Vagina (tissue), 2 donors: Measurements from ENCODE around the gene MAP3K14.

ENCODE experiments used
- POLR2A ChIP-seq, 2 donors: fragments of 450-650 bp; IDR thresholded peaks; one replicate each; pipeline ENCODE4 v1.6.1; 2017; ENCODE audit warnings: antibody characterized with exemption in 2 of 2, mild to moderate bottlenecking in 2 of 2, moderate library complexity in 2 of 2
- POLR2AphosphoS5 ChIP-seq, 2 donors: sonication (generic); formaldehyde crosslinking; IDR thresholded peaks; one replicate each; pipeline ENCODE4 v1.9.0; 2017; ENCODE audit warnings: antibody characterized with exemption in 2 of 2, mild to moderate bottlenecking in 2 of 2, low read depth in 1 of 2; ENCODE audit not compliant: insufficient read depth in 1 of 2
- TF ChIP-seq, protein P1 (sequence below), 3 experiments: fragments of 450-650 bp in 2 of 3; fragments of 200-600 bp in 1 of 3; sonication (generic) in 1 of 3; IDR thresholded peaks; one replicate each; pipeline ENCODE4 v1.5.1; 2017 to 2019; ENCODE audit warnings: antibody characterized with exemption in 3 of 3, mild to moderate bottlenecking in 2 of 3, moderate library complexity in 2 of 3

DNA sequence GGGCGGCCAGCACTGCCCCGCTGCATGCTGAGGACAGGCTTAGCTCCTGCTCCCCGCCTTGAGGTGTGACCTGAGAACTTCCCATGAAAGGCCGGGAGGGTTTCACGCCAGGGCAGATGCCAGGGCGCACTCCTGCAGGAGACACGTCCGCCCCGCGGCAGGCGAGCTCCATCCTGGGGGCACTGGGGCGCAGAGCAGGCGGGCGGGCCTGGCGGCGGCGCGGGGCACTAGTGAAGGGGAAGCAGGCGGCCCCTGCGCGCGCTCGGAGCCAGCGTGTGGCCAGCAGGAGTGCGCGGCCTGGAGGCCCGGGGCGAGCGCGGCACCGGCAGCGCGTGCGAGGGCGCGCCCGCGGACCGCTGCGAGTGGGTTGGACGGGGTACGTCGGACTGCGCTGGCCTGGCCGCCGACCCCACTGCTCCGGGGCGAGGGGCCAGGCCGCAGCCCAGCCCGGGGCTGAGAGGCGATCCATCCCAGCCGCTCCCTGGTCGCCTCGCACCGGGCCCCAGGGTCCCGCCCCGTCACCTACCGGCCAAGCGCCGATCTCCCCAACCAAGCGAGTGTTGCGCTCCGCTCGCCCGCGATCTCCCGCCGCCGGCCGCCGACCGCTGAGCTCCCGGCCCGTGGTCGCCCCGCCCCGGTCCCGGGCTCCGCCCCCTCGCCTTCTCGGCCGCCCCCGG lies at the start of gene MAP3K14:
- TF ChIP-seq POLR2A (IDR thresholded peaks at IDR 0.05) (peak; percentile 85 to 97), POLR2AphosphoS5 (IDR thresholded peaks at IDR 0.05; ENCODE audit: insufficient read depth in 1 of 2, low read depth in 1 of 2) (no peak)
- TF ChIP-seq, protein P1, sequence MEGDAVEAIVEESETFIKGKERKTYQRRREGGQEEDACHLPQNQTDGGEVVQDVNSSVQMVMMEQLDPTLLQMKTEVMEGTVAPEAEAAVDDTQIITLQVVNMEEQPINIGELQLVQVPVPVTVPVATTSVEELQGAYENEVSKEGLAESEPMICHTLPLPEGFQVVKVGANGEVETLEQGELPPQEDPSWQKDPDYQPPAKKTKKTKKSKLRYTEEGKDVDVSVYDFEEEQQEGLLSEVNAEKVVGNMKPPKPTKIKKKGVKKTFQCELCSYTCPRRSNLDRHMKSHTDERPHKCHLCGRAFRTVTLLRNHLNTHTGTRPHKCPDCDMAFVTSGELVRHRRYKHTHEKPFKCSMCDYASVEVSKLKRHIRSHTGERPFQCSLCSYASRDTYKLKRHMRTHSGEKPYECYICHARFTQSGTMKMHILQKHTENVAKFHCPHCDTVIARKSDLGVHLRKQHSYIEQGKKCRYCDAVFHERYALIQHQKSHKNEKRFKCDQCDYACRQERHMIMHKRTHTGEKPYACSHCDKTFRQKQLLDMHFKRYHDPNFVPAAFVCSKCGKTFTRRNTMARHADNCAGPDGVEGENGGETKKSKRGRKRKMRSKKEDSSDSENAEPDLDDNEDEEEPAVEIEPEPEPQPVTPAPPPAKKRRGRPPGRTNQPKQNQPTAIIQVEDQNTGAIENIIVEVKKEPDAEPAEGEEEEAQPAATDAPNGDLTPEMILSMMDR (IDR thresholded peaks at IDR 0.05): peak in 1 of 3 experiments; percentile 24
